Right atrium auricular region (tissue), 2 donors: ENCODE data around the gene CCDC169. TPM values are rescaled to one million over a fixed set of nuclear protein-coding genes. Genes with fewer than 3 reads are reported as not detected.

Experiments used
- DNase-seq: peaks from one replicate; pipeline ENCODE4 v3.0.0-alpha.2; 2019; ENCODE audit warnings: low spot score
- H3K27ac ChIP-seq, 2 donors: fragments of 200-600 bp; sonication (generic); 1 replicate in 1 of 2; 2 replicates in 1 of 2; pipeline ENCODE4 v1.5.1; 2016 to 2019
- H3K27me3 ChIP-seq, 2 donors: fragments of 200-600 bp; sonication (generic); one replicate each; pipeline versions ENCODE4 v1.5.1 to v1.6.0; 2017 to 2019
- H3K36me3 ChIP-seq: fragments of 200-600 bp; sonication (generic); one replicate; pipeline ENCODE4 v1.5.1; 2016
- H3K4me1 ChIP-seq, 2 donors: fragments of 200-600 bp; sonication (generic); one replicate each; pipeline versions ENCODE4 v1.5.1 to v1.6.0; 2017 to 2019
- H3K4me3 ChIP-seq, 2 donors: fragments of 200-600 bp; sonication (generic); 1 replicate in 1 of 2; 2 replicates in 1 of 2; pipeline ENCODE4 v1.5.1; 2017 to 2019; ENCODE audit warnings: mild to moderate bottlenecking in 1 of 2, moderate library complexity in 1 of 2
- H3K9me3 ChIP-seq, 2 donors: fragments of 200-600 bp; sonication (generic); one replicate each; pipeline ENCODE4 v1.5.1; 2019
- CTCF ChIP-seq, 2 donors: fragments of 200-600 bp; sonication (generic); IDR thresholded peaks; one replicate each; pipeline ENCODE4 v1.5.1; 2019; ENCODE audit warnings: antibody characterized with exemption in 2 of 2
- total RNA-seq, 2 donors: library from RNA; depleted of rRNA; stranded (reverse); fragments of >200 nt; gene quantifications; one replicate each; pipeline ENCODE4 v1.1.0, GENCODE V29; 2016

The CCDC169 gene
- total RNA-seq, 2 donors from 2014 or later, result 0.28 to 0.44 TPM

DNA sequence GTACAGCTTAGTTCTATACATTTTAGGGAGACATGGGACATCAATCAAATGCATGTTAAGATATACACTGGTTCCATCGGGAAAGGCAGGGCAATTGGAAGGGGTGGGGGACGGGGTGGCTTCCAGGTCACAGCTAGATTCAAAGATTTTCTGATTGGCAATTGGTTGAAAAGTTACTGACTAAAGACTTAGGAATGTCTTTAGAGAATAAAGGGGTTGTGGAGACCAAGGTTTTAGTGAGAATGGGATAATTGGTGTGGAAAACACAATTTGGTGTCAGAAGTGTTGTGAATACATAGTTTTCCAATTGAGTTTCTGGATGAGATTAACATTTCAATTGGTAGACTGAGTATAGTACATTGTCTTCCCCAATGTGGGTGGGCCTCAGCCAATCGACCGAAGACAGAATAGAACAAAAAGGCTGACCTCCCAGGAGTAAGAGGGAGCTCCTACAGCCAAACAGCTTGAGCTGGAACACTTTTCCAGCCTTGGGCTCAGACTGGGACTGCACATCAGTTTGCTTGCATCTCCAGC, 988 bp upstream of the CCDC169 start:
- Histone ChIP-seq H3K4me1 (peaks cover 0 to 14% of the 10 kb centered on the region in 2 donors), H3K4me3 (peak overlapping the region in 1 of 2 donors; percentile 64), H3K36me3 (no peaks in the 10 kb centered on the region), H3K27ac (no peak overlapping the region), H3K27me3 (no peaks in the 10 kb centered on the region), H3K9me3 (no peaks in the 10 kb centered on the region)
- no peak for TF ChIP-seq CTCF (IDR thresholded peaks at IDR 0.05)
- no peak for DNase-seq

GRCh38 chr13:36294096-36294495, 3.5 kb downstream of the CCDC169 start:
- Histone ChIP-seq H3K9me3 (peaks cover 0 to 5% of the 10 kb centered on the region in 2 donors), H3K27me3 (no peaks in the 10 kb centered on the region), H3K36me3 (no peaks in the 10 kb centered on the region), H3K4me1 (peaks cover 0 to 14% of the 10 kb centered on the region in 2 donors), H3K4me3 (no peak overlapping the region), H3K27ac (no peak overlapping the region)
- DNase-seq, result no peak
- no peak for TF ChIP-seq CTCF (IDR thresholded peaks at IDR 0.05)

DNA sequence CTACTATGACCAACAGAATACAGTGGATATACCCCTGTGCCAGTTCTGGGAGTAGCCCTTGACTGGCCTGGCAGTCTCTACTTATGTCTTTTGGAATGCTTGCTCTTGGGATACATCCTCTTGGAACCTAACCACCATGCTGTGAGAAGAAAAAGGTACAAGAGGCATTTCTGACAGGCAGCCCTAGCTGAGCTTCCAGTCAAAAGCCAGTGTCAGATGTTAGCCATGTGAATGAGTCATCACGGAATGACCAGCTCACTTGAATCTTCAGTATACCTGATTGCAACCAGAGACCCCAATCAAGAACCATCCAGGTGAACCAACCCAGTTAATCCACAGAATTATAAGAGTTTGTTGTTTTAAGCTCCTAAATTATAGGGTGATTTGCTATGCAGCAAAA, 4.1 kb downstream of the CCDC169 start:
- TF ChIP-seq CTCF (IDR thresholded peaks at IDR 0.05), result no peak
- H3K9me3 ChIP-seq, result peaks cover 0 to 9% of the 10 kb centered on the region in 2 donors

DNA sequence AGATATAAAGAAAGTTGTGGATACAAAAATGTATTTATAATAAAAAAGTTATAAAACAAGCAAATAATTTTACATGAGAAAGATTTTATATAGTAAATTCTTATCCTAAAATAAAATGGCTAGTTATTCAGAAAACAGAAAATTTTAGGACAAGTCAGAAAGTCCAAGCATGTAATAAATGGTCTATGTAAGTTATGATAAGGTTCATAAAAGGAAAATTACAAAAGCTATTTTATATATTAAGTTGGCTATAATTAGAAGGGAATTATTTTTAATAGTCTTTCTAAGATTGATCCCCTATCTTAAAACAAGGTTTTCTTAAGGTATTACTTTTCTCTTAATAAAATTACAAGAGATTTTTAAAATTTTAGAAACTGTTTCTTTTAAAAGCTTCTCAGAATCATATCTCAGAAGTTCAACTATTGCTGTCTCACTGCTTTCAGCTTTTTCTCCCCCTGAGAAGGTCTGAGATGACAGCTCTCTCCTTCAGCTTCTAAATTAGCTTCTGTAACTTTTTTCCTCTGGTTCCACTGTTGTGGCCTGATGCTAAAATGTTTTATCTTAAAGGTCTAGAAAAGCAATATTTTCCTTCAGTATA, 8.7 kb downstream of the CCDC169 start:
- Histone ChIP-seq H3K9me3 (peaks cover 0 to 12% of the 10 kb centered on the region in 2 donors), H3K4me1 (no peaks in the 10 kb centered on the region), H3K36me3 (no peaks in the 10 kb centered on the region), H3K4me3 (no peak overlapping the region), H3K27me3 (no peaks in the 10 kb centered on the region), H3K27ac (no peak overlapping the region)
- no peak for DNase-seq
- TF ChIP-seq CTCF (IDR thresholded peaks at IDR 0.05), result no peak

More for the DNA sequence above, 4.1 kb downstream of the CCDC169 start:
- DNase-seq, result no peak
- Histone ChIP-seq H3K4me1 (peaks cover 0 to 13% of the 10 kb centered on the region in 2 donors), H3K27ac (no peak overlapping the region), H3K36me3 (no peaks in the 10 kb centered on the region), H3K27me3 (no peaks in the 10 kb centered on the region), H3K4me3 (no peak overlapping the region)

- Histone ChIP-seq H3K4me3 (no peak overlapping the region), H3K36me3 (no peaks in the 10 kb centered on the region), H3K27me3 (no peaks in the 10 kb centered on the region), H3K27ac (no peak overlapping the region), H3K4me1 (no peaks in the 10 kb centered on the region), H3K9me3 (peaks cover 0 to 12% of the 10 kb centered on the region in 2 donors)
- no peak for TF ChIP-seq CTCF (IDR thresholded peaks at IDR 0.05)
- no peak for DNase-seq
Observed at GRCh38 chr13:36286006-36286405, 11.6 kb downstream of the CCDC169 start.
